Left lung (tissue), 10 donors: ENCODE results near the gene FYB1. TPM values are rescaled to one million over a fixed set of nuclear protein-coding genes. Genes with fewer than 3 reads are reported as not detected.
A peak's percentile ranks its signal among the peaks of the same experiment; 100 is the strongest.

Experiments
- ATAC-seq: fragments of 200-7000 bp; cut with Tn5 transposase; one replicate; pipeline ENCODE4 v1.9.1; 2020; ENCODE audit warnings: moderate library complexity
- DNase-seq, 4 donors: peaks; one replicate each; pipeline ENCODE4 v3.0.0-alpha.2; 2013 to 2020
- H3K27ac ChIP-seq, 2 donors: fragments of 200-600 bp; sonication (generic) in 1 of 2; one replicate each; pipeline versions ENCODE4 v1.5.0 to v1.8.0; 2020 to 2021
- H3K27me3 ChIP-seq, 2 donors: fragments of 200-600 bp; sonication (generic) in 1 of 2; one replicate each; pipeline versions ENCODE4 v1.5.0 to v1.8.0; 2020 to 2021
- H3K36me3 ChIP-seq, 2 donors: fragments of 200-600 bp; sonication (generic) in 1 of 2; one replicate each; pipeline versions ENCODE4 v1.5.0 to v1.8.0; 2020 to 2021
- H3K4me1 ChIP-seq, 2 donors: fragments of 200-600 bp; one replicate each; pipeline ENCODE4 v1.8.0; 2021
- H3K4me3 ChIP-seq, 2 donors: fragments of 200-600 bp; sonication (generic) in 1 of 2; one replicate each; pipeline versions ENCODE4 v1.5.0 to v1.8.0; 2020 to 2021; ENCODE audit warnings: mild to moderate bottlenecking in 1 of 2
- H3K9me3 ChIP-seq, 2 donors: fragments of 200-600 bp; sonication (generic) in 1 of 2; one replicate each; pipeline versions ENCODE4 v1.5.0 to v1.8.0; 2020 to 2021
- intact Hi-C, 2 donors: fragments of 100-400 bp; cut with DNase I; formaldehyde crosslinking; loops; one replicate each; pipeline versions ENCODE4 v1.11.2 to v1.14.2; 2022
- polyA plus RNA-seq, 6 donors: library from polyadenylated mRNA; unstranded; fragments of 120-200 nt; gene quantifications; one replicate each; pipeline ENCODE4 v1.2.1, GENCODE V29; 2013; ENCODE audit not compliant: insufficient read length in 6 of 6
- total RNA-seq, 2 donors: library from RNA; stranded (reverse); fragmentation: NEBNext Ultra II Directional; extraction: Animal tissue kit (Norgen Biotek cat#: 25700); gene quantifications; one replicate each; pipeline ENCODE4 v1.2.1, GENCODE V29; 2021
- TF ChIP-seq, protein P1 (sequence below), 2 donors: fragments of 200-600 bp; sonication (generic) in 1 of 2; IDR thresholded peaks; one replicate each; pipeline versions ENCODE4 v1.5.0 to v1.8.0; 2021; ENCODE audit warnings: antibody characterized with exemption in 2 of 2
- donor health status: DM: no; HTN: yes; CAD: no.
- donor health status: DM: no; HTN: no; CAD: no.

Gene FYB1
- total and polyA plus RNA-seq, 8 donors: 3.4 to 93.7 (median 4.4) TPM

DNA sequence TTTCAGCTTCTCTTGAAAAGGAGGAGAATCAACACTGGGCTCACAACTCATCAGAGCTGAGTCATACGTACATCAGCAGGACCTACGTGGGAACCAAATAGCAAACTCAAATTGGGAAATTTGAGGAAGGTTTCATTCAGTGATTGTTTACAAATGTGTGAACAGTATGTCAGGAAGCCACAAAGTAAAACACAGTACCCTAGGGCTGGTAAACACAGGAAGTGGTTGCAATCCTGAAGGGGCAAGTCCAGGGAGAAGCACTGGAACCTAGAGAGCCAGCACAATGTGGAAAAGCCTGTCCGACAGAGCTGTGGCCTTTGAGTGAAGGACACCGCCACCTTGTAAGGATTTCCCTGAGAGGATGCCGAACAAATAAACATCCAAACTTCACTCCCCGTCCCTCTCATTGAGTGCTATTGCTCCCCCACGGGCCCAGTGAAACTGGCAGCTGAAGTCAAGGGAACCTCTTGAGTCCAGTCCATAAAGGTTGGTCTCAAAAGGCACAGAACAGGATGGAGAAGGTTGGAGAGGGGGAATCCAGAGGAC, 118.4 kb downstream of the FYB1 start:
- Histone ChIP-seq H3K9me3 (no peaks in the 10 kb centered on the region), H3K27me3 (no peaks in the 10 kb centered on the region), H3K27ac (peak overlapping the region in 1 of 2 donors; percentile 14), H3K4me3 (no peak overlapping the region), H3K36me3 (peaks cover 0 to 35% of the 10 kb centered on the region in 2 donors), H3K4me1 (peaks cover 0 to 14% of the 10 kb centered on the region in 2 donors)
- TF ChIP-seq, protein P1, sequence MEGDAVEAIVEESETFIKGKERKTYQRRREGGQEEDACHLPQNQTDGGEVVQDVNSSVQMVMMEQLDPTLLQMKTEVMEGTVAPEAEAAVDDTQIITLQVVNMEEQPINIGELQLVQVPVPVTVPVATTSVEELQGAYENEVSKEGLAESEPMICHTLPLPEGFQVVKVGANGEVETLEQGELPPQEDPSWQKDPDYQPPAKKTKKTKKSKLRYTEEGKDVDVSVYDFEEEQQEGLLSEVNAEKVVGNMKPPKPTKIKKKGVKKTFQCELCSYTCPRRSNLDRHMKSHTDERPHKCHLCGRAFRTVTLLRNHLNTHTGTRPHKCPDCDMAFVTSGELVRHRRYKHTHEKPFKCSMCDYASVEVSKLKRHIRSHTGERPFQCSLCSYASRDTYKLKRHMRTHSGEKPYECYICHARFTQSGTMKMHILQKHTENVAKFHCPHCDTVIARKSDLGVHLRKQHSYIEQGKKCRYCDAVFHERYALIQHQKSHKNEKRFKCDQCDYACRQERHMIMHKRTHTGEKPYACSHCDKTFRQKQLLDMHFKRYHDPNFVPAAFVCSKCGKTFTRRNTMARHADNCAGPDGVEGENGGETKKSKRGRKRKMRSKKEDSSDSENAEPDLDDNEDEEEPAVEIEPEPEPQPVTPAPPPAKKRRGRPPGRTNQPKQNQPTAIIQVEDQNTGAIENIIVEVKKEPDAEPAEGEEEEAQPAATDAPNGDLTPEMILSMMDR (IDR thresholded peaks at IDR 0.05): no peak
- peak in 2 of 4 donors; percentile 17 to 20 for DNase-seq
- peak; percentile 58 for ATAC-seq
- intact Hi-C loops: no loop called here

DNA sequence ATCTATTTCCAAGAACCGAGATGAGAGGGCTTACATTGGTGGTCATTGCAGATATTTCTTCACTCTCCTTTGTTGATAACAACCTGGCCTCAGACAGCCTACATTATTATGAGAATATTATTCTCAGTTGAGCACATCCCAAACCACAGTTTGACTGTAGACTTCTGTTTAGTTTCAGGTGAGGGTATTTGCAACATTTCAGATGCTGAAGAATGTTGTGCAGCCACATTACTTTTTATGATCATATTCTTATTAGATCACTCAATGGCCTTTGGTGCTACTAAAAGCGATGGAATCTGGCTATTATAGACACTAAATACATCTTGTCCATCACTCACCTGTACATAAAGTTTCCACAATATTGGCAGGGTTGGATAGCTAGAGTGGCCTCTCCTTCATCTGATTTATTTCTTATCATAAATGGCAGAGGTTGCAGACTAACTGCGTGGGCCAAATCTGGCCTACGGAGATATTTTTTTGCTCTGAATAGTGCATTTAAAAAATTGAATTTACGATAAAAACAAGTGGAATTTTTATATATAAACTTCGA, 119.0 kb downstream of the FYB1 start:
- TF ChIP-seq, protein P1 (IDR thresholded peaks at IDR 0.05): no peak
- H3K27me3 ChIP-seq: no peaks in the 10 kb centered on the region
- no peak overlapping the region for H3K27ac ChIP-seq
- no peak for DNase-seq
- H3K4me3 ChIP-seq: no peak overlapping the region
- intact Hi-C loops: no loop called here
- no peaks in the 10 kb centered on the region for H3K9me3 ChIP-seq
- peaks cover 0 to 14% of the 10 kb centered on the region in 2 donors for H3K4me1 ChIP-seq
- ATAC-seq: no peak
- peaks cover 0 to 29% of the 10 kb centered on the region in 2 donors for H3K36me3 ChIP-seq

DNA sequence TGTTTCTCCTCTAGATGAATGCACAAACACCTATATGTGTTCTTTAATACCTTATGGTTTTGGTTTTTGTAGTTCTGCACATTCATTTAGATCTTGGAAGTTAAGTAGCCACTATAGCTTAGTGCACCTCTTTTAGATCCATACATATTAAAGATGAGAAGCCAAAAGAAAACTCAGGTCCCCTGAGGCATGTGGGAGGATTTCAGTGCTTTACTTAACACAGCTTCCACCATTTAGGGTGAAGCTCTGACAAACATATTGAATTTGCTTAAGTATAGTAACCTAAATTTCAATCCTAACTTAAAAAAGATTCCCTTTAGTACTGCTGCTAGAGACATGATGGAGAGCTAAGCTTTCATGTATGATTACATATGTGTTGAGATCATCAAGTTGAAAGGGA, 119.5 kb downstream of the FYB1 start:
- Histone ChIP-seq H3K36me3 (peaks cover 0 to 24% of the 10 kb centered on the region in 2 donors), H3K4me1 (peaks cover 0 to 14% of the 10 kb centered on the region in 2 donors), H3K4me3 (no peak overlapping the region), H3K9me3 (no peaks in the 10 kb centered on the region), H3K27ac (peak overlapping the region in 1 of 2 donors; percentile 29), H3K27me3 (no peaks in the 10 kb centered on the region)
- DNase-seq (no peak), ATAC-seq (no peak)
- intact Hi-C loops: no loop called here
- TF ChIP-seq, protein P1 (IDR thresholded peaks at IDR 0.05): no peak

DNA sequence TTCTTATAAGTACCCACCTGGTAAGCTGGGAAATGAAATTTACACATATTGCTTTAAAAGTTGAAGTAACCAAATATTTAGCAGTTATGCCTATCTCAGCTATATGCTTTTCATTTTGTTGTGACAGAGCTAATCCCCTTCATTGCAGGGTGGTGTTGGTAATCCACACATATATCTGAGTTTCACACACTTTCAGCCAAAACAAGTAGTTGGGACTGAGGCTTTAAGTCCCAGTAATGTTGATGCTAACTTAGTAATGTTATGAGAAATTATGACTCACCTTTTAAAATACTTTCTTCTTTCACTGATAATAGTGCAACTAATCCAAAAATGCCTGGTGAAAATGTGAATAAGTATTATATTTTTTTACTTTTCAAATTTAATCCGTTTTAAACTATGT, 126.0 kb downstream of the FYB1 start:
- no peaks in the 10 kb centered on the region for H3K4me1 ChIP-seq
- H3K27me3 ChIP-seq: no peaks in the 10 kb centered on the region
- H3K9me3 ChIP-seq: peaks cover 0 to 4% of the 10 kb centered on the region in 2 donors
- H3K4me3 ChIP-seq: no peak overlapping the region
- no peak for DNase-seq
- no peak overlapping the region for H3K27ac ChIP-seq
- intact Hi-C loops: no loop called here
- ATAC-seq: no peak
- H3K36me3 ChIP-seq: no peaks in the 10 kb centered on the region
- TF ChIP-seq, protein P1 (IDR thresholded peaks at IDR 0.05): no peak

DNA sequence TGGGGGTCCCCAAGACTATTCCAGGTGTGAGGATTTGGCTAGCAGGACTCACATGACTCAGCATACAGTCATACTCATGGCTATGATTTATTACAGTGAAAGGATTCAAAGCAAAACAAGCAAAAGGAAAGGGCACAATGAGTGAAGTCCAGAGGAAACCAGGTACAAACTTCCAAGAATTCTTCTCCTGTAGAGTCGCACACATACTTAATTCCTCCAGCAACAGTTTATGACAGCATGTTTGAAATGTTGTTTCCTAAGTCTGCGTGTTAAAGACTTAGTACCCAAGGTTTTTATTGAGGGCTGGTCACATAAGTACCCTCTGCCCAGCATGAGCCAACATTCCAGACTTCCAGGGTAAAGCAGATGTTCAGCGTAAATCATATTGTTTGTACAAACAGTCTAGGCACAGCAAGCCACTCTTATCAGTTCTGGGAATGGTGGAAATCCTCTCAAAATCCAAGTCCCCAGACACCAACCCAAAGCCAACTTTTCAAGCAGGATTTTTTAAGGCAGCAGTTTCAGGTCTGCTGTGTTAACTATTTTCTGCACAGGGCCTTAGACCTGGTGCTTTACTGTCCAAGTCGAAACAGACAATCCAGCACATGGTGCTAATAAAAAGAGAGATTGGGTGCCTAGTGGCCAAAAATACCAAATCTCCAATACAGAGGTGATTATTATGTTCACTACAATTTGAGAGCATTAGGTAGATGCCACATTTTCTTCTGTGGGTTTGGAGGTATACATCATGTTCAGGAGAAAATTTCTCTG, 126.6 kb downstream of the FYB1 start:
- Histone ChIP-seq H3K27me3 (no peaks in the 10 kb centered on the region), H3K4me1 (no peaks in the 10 kb centered on the region), H3K27ac (no peak overlapping the region), H3K9me3 (peaks cover 0 to 4% of the 10 kb centered on the region in 2 donors), H3K4me3 (no peak overlapping the region), H3K36me3 (no peaks in the 10 kb centered on the region)
- ATAC-seq (no peak), DNase-seq (no peak)
- intact Hi-C loops: no loop called here
- TF ChIP-seq, protein P1 (IDR thresholded peaks at IDR 0.05): no peak
